CD14-positive monocyte (primary cell): ENCODE measurements around the gene PLCH1. TPM values are rescaled to one million over a fixed set of nuclear protein-coding genes. Genes with fewer than 3 reads are reported as not detected.

Source experiments
- DNase-seq, 3 donors: peaks; one replicate each; pipeline ENCODE4 v3.0.0-alpha.2; 2011 to 2022
- H2AFZ ChIP-seq: 2 replicates; pipeline ENCODE4 v1.6.0; 2012; ENCODE audit warnings: mild to moderate bottlenecking, low read depth, low read length, inconsistent platforms; ENCODE audit not compliant: insufficient read depth, poor library complexity, severe bottlenecking
- H3K27ac ChIP-seq, 2 donors: 1 replicate in 1 of 2; 2 replicates in 1 of 2; pipeline ENCODE4 v1.5.1; 2012 to 2013; ENCODE audit warnings: low read length in 2 of 2, control low read depth in 1 of 2, inconsistent platforms in 1 of 2, low read depth in 1 of 2, mild to moderate bottlenecking in 1 of 2
- H3K27me3 ChIP-seq, 2 donors: one replicate each; pipeline versions ENCODE4 v1.6.0 to v1.6.1; 2011 to 2013; ENCODE audit warnings: low read length in 2 of 2; ENCODE audit not compliant: control insufficient read depth in 2 of 2, insufficient read depth in 2 of 2
- H3K36me3 ChIP-seq, 2 donors: replicated peaks in 1 of 2; 1 replicate in 1 of 2; 2 replicates in 1 of 2; pipeline versions ENCODE4 v1.5.1 to v1.6.1; 2012 to 2013; ENCODE audit warnings: low read length in 2 of 2, control low read depth in 1 of 2, inconsistent platforms in 1 of 2, mild to moderate bottlenecking in 1 of 2; ENCODE audit not compliant: insufficient read depth in 2 of 2, control insufficient read depth in 1 of 2
- H3K4me1 ChIP-seq, 2 donors: 1 replicate in 1 of 2; 2 replicates in 1 of 2; pipeline versions ENCODE4 v1.5.1 to v1.6.1; 2012 to 2013; ENCODE audit warnings: low read length in 2 of 2, control low read depth in 1 of 2, inconsistent platforms in 1 of 2, mild to moderate bottlenecking in 1 of 2, moderate library complexity in 1 of 2; ENCODE audit not compliant: insufficient read depth in 2 of 2, control insufficient read depth in 1 of 2
- H3K4me2 ChIP-seq: replicated peaks from 2 replicates; pipeline ENCODE3; 2012; ENCODE audit warnings: low read length, moderate library complexity, mild to moderate bottlenecking; ENCODE audit not compliant: poor library complexity, severe bottlenecking; ENCODE audit errors: extremely low read depth
- H3K4me3 ChIP-seq, 3 experiments: fragments of 200-600 bp in 1 of 3; sonication (generic) in 1 of 3; replicated peaks in 1 of 3; 1 replicate in 2 of 3; 2 replicates in 1 of 3; pipeline ENCODE4 v1.5.1; 2011 to 2013; ENCODE audit warnings: low read length in 3 of 3, mild to moderate bottlenecking in 3 of 3, control low read depth in 2 of 3, low read depth in 2 of 3, inconsistent platforms in 1 of 3, moderate library complexity in 1 of 3
- H3K79me2 ChIP-seq: 2 replicates; pipeline ENCODE4 v1.6.0; 2012; ENCODE audit warnings: mild to moderate bottlenecking, control low read depth, inconsistent platforms, low read length, moderate library complexity; ENCODE audit not compliant: insufficient read depth
- H3K9ac ChIP-seq: 2 replicates; pipeline ENCODE4 v1.6.0; 2017; ENCODE audit warnings: low read length, mild to moderate bottlenecking; ENCODE audit not compliant: insufficient read depth, poor library complexity, severe bottlenecking
- H3K9me3 ChIP-seq, 2 donors: replicated peaks in 1 of 2; 1 replicate in 1 of 2; 2 replicates in 1 of 2; pipeline versions ENCODE4 v1.5.1 to v1.6.1; 2012 to 2013; ENCODE audit warnings: low read length in 2 of 2, control low read depth in 1 of 2; ENCODE audit not compliant: control insufficient read depth in 1 of 2, insufficient read depth in 1 of 2
- H4K20me1 ChIP-seq: 2 replicates; pipeline ENCODE4 v1.6.0; 2012; ENCODE audit warnings: mild to moderate bottlenecking, low read length, control low read depth, moderate library complexity; ENCODE audit not compliant: insufficient read depth
- H3K27ac Mint-ChIP-seq, 7 donors: one replicate each; pipeline ENCODE4 v1.8.0; 2020; ENCODE audit warnings: mild to moderate bottlenecking in 7 of 7, mixed read lengths in 7 of 7, moderate library complexity in 6 of 7, inconsistent platforms in 2 of 7
- H3K27me3 Mint-ChIP-seq, 3 donors: one replicate each; pipeline ENCODE4 v1.8.0; 2021 to 2022; ENCODE audit warnings: low read depth in 3 of 3, mild to moderate bottlenecking in 3 of 3, mixed read lengths in 3 of 3, moderate library complexity in 3 of 3, inconsistent platforms in 1 of 3
- H3K36me3 Mint-ChIP-seq, 2 donors: one replicate each; pipeline ENCODE4 v1.8.0; 2020; ENCODE audit warnings: mixed read lengths in 2 of 2, inconsistent platforms in 1 of 2, mild to moderate bottlenecking in 1 of 2
- H3K4me1 Mint-ChIP-seq: one replicate; pipeline ENCODE4 v1.8.0; 2020; ENCODE audit warnings: mild to moderate bottlenecking, mixed read lengths
- H3K4me3 Mint-ChIP-seq, 2 donors: one replicate each; pipeline ENCODE4 v1.8.0; 2020; ENCODE audit warnings: mild to moderate bottlenecking in 2 of 2, mixed read lengths in 2 of 2, moderate library complexity in 1 of 2
- H3K9me3 Mint-ChIP-seq, 7 donors: one replicate each; pipeline ENCODE4 v1.8.0; 2020 to 2022; ENCODE audit warnings: mixed read lengths in 7 of 7, mild to moderate bottlenecking in 6 of 7, moderate library complexity in 6 of 7, inconsistent platforms in 2 of 7
- CTCF ChIP-seq: fragments of 200-600 bp; IDR thresholded peaks from one replicate; pipeline ENCODE4 v1.8.0; 2022; ENCODE audit warnings: antibody characterized with exemption, mild to moderate bottlenecking
- WGBS: methylation state at CpG from one replicate; pipeline ENCODE4 v1.1.5; 2013; ENCODE audit warnings: missing lambda C conversion rate; ENCODE audit not compliant: insufficient coverage; 5-methylcytosine and 5-hydroxymethylcytosine counted together
- intact Hi-C, 2 donors: fragments of 100-400 bp; cut with micrococcal nuclease; formaldehyde crosslinking; loops; one replicate each; pipeline versions ENCODE4 v1.15.0 to v1.15.1; 2023
- polyA plus RNA-seq, 3 donors: library from polyadenylated mRNA; depleted of rRNA in 1 of 3; unstranded in 2 of 3; stranded (reverse) in 1 of 3; fragments of 300-500 nt in 2 of 3; fragments of >200 nt in 1 of 3; fragmentation: Illumina TruSeq in 2 of 3; gene quantifications; 1 replicate in 2 of 3; 2 replicates in 1 of 3; pipeline ENCODE4 v1.2.3, GENCODE V29; 2012 to 2021

PLCH1 gene
- polyA plus RNA-seq, 3 donors = not detected

- DNase-seq = no peak
- Histone ChIP-seq H3K79me2 (no peaks in the 10 kb centered on the region), H3K27ac (no peak overlapping the region), H3K4me2 (no peak overlapping the region), H3K4me1 (no peaks in the 10 kb centered on the region), H3K9ac (no peak overlapping the region), H3K9me3 (peaks cover 0 to 5% of the 10 kb centered on the region in 2 donors), H4K20me1 (no peaks in the 10 kb centered on the region), H2AFZ (no peak overlapping the region), H3K36me3 (no peaks in the 10 kb centered on the region), H3K27me3 (no peaks in the 10 kb centered on the region), H3K4me3 (no peak overlapping the region)
- Mint-ChIP-seq H3K36me3 (no peaks in the 10 kb centered on the region), H3K9me3 (peaks cover 0 to 3% (median 0%) of the 10 kb centered on the region in 7 donors), H3K4me1 (no peaks in the 10 kb centered on the region), H3K27me3 (no peaks in the 10 kb centered on the region), H3K4me3 (no peak overlapping the region), H3K27ac (no peak overlapping the region)
- no peak for TF ChIP-seq CTCF
- no CpG with 5 or more reads among the region's 3 CpGs for WGBS
- intact Hi-C loops = no loop called here
These were observed 375.1 kb downstream of the PLCH1 start for GRCh38 chr3:155369735-155370134.

- H3K4me2 ChIP-seq = no peak overlapping the region
- no peak for TF ChIP-seq CTCF
- no peak overlapping the region for H3K27ac Mint-ChIP-seq
- no peaks in the 10 kb centered on the region for H4K20me1 ChIP-seq
- H3K4me1 ChIP-seq = no peaks in the 10 kb centered on the region
- no peak for DNase-seq
- peaks cover 0 to 5% of the 10 kb centered on the region in 2 donors for H3K9me3 ChIP-seq
- H3K4me3 Mint-ChIP-seq = no peak overlapping the region
- no peaks in the 10 kb centered on the region for H3K36me3 ChIP-seq
- no peaks in the 10 kb centered on the region for H3K79me2 ChIP-seq
- no peak overlapping the region for H3K27ac ChIP-seq
- no peak overlapping the region for H3K4me3 ChIP-seq
- H3K27me3 Mint-ChIP-seq = no peaks in the 10 kb centered on the region
- peaks cover 0 to 5% (median under 1%) of the 10 kb centered on the region in 7 donors for H3K9me3 Mint-ChIP-seq
- no peaks in the 10 kb centered on the region for H3K27me3 ChIP-seq
- H2AFZ ChIP-seq = no peak overlapping the region
- WGBS = 91% methylated on average over 4 of the region's 5 CpGs
- H3K36me3 Mint-ChIP-seq = no peaks in the 10 kb centered on the region
- no peaks in the 10 kb centered on the region for H3K4me1 Mint-ChIP-seq
- intact Hi-C loops = no loop called here
- H3K9ac ChIP-seq = no peak overlapping the region
These were observed 375.6 kb downstream of the PLCH1 start for GRCh38 chr3:155369244-155369643.
